Psoas muscle (tissue), 8 donors: ENCODE measurements around the gene LARP1. TPM values are rescaled to one million over a fixed set of nuclear protein-coding genes. Genes with fewer than 3 reads are reported as not detected.

Experiments
- ATAC-seq, 4 donors: fragments of 200-7000 bp; cut with Tn5 transposase; one replicate each; pipeline ENCODE4 v1.9.1; 2020; ENCODE audit warnings: moderate library complexity in 3 of 4, mild to moderate bottlenecking in 2 of 4
- DNase-seq, 2 donors: peaks; one replicate each; pipeline ENCODE4 v3.0.0-alpha.2; 2020
- H3K27ac ChIP-seq: fragments of 200-600 bp; one replicate; pipeline ENCODE4 v1.8.0; 2022
- H3K27me3 ChIP-seq, 3 donors: fragments of 200-600 bp in 1 of 3; one replicate each; pipeline versions ENCODE4 v1.6.1 to v1.8.0; 2013 to 2022; ENCODE audit warnings: low read length in 2 of 3, mild to moderate bottlenecking in 2 of 3, moderate library complexity in 1 of 3; ENCODE audit not compliant: insufficient read depth in 3 of 3
- H3K36me3 ChIP-seq, 2 donors: fragments of 200-600 bp in 1 of 2; one replicate each; pipeline versions ENCODE4 v1.6.1 to v1.8.0; 2013 to 2022; ENCODE audit warnings: low read depth in 1 of 2, mild to moderate bottlenecking in 1 of 2, moderate library complexity in 1 of 2; ENCODE audit not compliant: insufficient read depth in 1 of 2
- H3K4me1 ChIP-seq: fragments of 200-600 bp; one replicate; pipeline ENCODE4 v1.8.0; 2022
- H3K4me3 ChIP-seq: fragments of 200-600 bp; one replicate; pipeline ENCODE4 v1.8.0; 2022; ENCODE audit warnings: mild to moderate bottlenecking
- H3K9me3 ChIP-seq: fragments of 200-600 bp; one replicate; pipeline ENCODE4 v1.8.0; 2022
- CTCF ChIP-seq: fragments of 200-600 bp; IDR thresholded peaks from one replicate; pipeline ENCODE4 v1.8.0; 2022; ENCODE audit warnings: antibody characterized with exemption
- WGBS, 3 donors: extraction: QIAGEN DNeasy Blood & Tissue Kit; methylation state at CpG; one replicate each; pipeline versions ENCODE4 v1.1.6 to v1.1.7; 2013; 5-methylcytosine and 5-hydroxymethylcytosine counted together
- intact Hi-C, 2 donors: fragments of 100-400 bp; cut with DNase I; formaldehyde crosslinking; loops; one replicate each; pipeline versions ENCODE4 v1.11.0 to v1.14.2; 2022
- polyA plus RNA-seq, 3 donors: library from polyadenylated mRNA; stranded (reverse); fragments of 200-250 nt; gene quantifications; one replicate each; pipeline ENCODE4 v1.2.3, GENCODE V29; 2013
- total RNA-seq, 4 donors: library from RNA; stranded (reverse); fragmentation: NEBNext Ultra II Directional in 2 of 4; extraction: Animal tissue kit (Norgen Biotek cat#: 25700) in 2 of 4; gene quantifications; one replicate each; pipeline versions ENCODE4 v1.2.1 to v1.2.4, GENCODE V29; 2021 to 2023
- donor health status: healthy with polysubstance abuse.
- donor health status: DM: no; HTN: no; CAD: no; lungs with moderate emphysema.
- donor health status: Bipolar disorder and iron deficiency.
- donor health status: healthy.
- donor health status: DM: yes; HTN: yes; CAD: no.
- donor health status: DM: no; HTN: no; CAD: no.
- donor health status: DM: no; HTN: no; CAD: no.
- donor health status: DM: yes; HTN: yes; CAD: no.

Gene LARP1
- total and polyA plus RNA-seq, 7 donors = 34.1 to 173 (median 108) TPM

GRCh38 chr5:154788212-154788611 lies 33.0 kb downstream of the LARP1 start:
- peaks cover 46% of the 10 kb centered on the region for H3K4me1 ChIP-seq
- intact Hi-C loops = no loop called here
- H3K36me3 ChIP-seq = peaks cover 2 to 32% of the 10 kb centered on the region in 2 donors
- H3K4me3 ChIP-seq = no peak overlapping the region
- WGBS, 3 donors = 32 to 62% (median 38%) methylated on average over 5 of the region's 5 CpGs
- TF ChIP-seq CTCF = no peak
- H3K9me3 ChIP-seq = no peaks in the 10 kb centered on the region
- ATAC-seq (peak in 3 of 4 donors; percentile 8 to 38 (median 21)), DNase-seq (no peak)
- no peaks in the 10 kb centered on the region for H3K27me3 ChIP-seq
- peak overlapping the region; percentile 48 for H3K27ac ChIP-seq

- ATAC-seq = no peak
- no peaks in the 10 kb centered on the region for H3K9me3 ChIP-seq
- no peak overlapping the region for H3K4me3 ChIP-seq
- intact Hi-C loops = no loop called here
- H3K4me1 ChIP-seq = peaks cover 15% of the 10 kb centered on the region
- no peak for DNase-seq
- no peak for TF ChIP-seq CTCF
- H3K27ac ChIP-seq = no peak overlapping the region
- H3K27me3 ChIP-seq = no peaks in the 10 kb centered on the region
- WGBS, 3 donors = 89 to 93% (median 90%) methylated on average over 3 of the region's 3 CpGs
- H3K36me3 ChIP-seq = peaks cover 6 to 62% of the 10 kb centered on the region in 2 donors
These were observed 36.4 kb downstream of the LARP1 start for GRCh38 chr5:154791535-154791934.

GRCh38 chr5:154793599-154794524 lies 38.7 kb downstream of the LARP1 start:
- TF ChIP-seq CTCF = no peak
- H3K27ac ChIP-seq = no peak overlapping the region
- WGBS, 3 donors = 90 to 92% (median 91%) methylated on average over 32 of the region's 32 CpGs
- intact Hi-C loops = no loop called here
- no peak overlapping the region for H3K4me3 ChIP-seq
- H3K36me3 ChIP-seq = peaks cover 6 to 84% of the 10 kb centered on the region in 2 donors
- no peaks in the 10 kb centered on the region for H3K27me3 ChIP-seq
- ATAC-seq = no peak
- no peak for DNase-seq
- H3K9me3 ChIP-seq = no peaks in the 10 kb centered on the region
- no peaks in the 10 kb centered on the region for H3K4me1 ChIP-seq

- no peaks in the 10 kb centered on the region for H3K4me1 ChIP-seq
- WGBS, 3 donors = 76 to 88% (median 79%) methylated on average over 7 of the region's 7 CpGs
- H3K27me3 ChIP-seq = no peaks in the 10 kb centered on the region
- DNase-seq = no peak
- TF ChIP-seq CTCF = no peak
- H3K27ac ChIP-seq = no peak overlapping the region
- no peaks in the 10 kb centered on the region for H3K9me3 ChIP-seq
- intact Hi-C loops = no loop called here
- ATAC-seq = peak in 1 of 4 donors; percentile 27
- H3K36me3 ChIP-seq = peaks cover 6 to 92% of the 10 kb centered on the region in 2 donors
- H3K4me3 ChIP-seq = no peak overlapping the region
These were observed 39.5 kb downstream of the LARP1 start for GRCh38 chr5:154794525-154795234.
